NOMO-1 (cell line): Measurements from ENCODE around the gene KLHL29.

Experiments used
- DNase-seq, 2 experiments: peaks; one replicate each; lab custom pipeline; 2025; ENCODE audit not compliant: unreplicated experiment in 2 of 2; lab: John Stamatoyannopoulos, UW

KLHL29 gene

DNA sequence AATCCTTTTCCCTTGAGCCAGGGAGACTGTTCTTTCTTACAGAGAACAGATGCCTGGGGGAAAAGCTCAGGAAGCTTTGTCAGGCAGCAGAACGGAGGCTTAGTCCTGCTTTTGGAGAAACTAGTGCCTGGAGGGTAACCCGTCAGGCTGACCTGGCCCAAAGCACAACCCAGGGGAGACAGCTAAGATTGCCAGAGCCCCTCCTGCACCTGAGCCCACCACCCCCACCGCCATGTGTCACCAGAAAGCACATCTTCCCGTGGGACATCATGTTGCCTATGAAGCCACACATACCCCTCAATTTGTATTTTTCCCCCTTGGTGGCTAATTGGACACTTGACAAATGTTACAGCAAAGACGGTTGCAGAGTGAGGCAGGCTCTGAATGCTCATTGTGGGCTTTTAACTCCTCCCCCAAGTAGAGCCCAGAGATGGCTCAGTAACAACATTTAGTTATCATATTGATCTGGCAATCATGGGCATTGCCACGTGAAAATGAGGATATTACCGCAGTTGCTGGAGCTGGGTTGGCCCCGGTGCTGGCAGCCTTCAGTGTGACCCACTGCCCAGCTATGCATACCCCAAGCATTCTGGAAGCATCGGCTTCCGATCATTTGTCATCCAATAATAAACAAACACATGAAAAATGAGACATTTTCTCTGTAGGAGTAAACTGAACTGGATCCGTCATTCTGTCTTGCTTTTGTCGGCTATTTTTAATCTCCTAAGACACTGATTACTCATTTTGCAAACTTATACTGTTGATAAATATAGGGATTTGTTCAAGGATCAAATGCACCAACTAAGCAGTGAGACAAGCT lies 312.5 kb downstream of the KLHL29 start:
- DNase-seq = no peak

- no peak for DNase-seq
Measured at GRCh38 chr2:23698116-23698693, 313.2 kb downstream of the KLHL29 start.

DNA sequence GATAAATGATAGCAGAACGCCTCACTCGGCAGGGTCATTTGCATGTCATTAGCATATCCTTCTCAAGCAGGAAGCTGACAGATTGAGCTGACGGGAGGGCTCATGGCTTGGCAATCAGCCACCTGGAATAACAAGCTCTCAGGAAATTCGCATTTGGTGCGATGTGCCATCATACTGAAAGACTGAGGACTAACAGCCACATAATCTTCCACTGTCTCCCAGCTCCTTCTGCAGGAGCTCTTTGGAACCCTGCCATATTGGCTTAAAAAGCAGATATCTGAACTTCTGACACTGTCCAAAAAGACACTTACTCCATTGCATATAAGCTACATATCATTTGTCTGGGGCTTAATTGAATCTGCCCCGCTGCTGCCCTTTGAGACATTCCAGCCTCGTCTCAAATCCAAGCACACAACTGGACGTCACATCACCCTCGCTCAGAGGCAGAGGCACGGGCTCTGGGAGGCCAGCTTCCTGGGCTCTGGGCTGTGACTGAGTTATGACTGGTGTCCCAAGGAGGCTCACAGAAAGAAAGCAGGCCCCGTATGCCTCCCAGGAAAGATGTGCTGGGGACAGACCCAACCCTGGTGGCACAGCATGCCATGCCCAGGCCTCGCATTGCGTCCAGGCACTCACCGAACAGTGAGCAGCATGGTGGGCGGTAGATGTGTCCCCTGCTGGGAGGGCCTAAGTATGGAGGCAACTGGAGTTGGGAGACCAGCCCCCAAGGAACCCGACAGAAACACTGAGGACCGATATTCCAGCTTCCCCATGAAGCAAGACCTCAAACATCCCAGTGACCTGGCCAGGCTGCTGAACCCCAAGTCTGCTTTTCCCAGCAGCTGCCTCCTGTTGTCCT lies 314.0 kb downstream of the KLHL29 start:
- DNase-seq = no peak

GRCh38 chr2:23699580-23699925 lies 314.6 kb downstream of the KLHL29 start:
- DNase-seq = no peak

GRCh38 chr2:23700627-23701026 lies 315.6 kb downstream of the KLHL29 start:
- no peak for DNase-seq

DNA sequence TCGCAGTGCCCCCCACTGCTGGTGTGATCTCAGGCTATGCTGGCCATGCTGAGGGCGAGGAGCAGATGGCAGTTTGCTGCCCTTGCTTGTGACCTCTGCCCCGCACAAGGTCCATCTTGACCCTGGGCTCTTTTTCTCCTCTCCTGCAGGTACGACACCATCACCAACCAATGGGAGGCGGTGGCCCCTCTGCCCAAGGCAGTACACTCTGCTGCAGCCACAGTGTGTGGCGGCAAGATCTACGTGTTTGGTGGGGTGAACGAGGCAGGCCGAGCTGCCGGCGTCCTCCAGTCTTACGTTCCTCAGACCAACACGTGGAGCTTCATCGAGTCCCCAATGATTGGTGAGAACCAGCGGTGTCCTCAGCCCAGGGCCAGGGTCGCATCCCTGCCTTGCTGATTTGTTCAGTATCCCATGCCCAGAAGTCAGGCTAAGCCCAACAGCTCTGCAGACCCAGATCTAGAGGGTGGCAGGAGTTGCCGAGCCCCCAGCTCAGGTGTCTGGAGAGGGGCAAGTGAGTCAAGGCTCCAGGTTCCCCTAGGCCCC lies 318.1 kb downstream of the KLHL29 start:
- DNase-seq = no peak

GRCh38 chr2:23703583-23704385 lies 318.8 kb downstream of the KLHL29 start:
- DNase-seq = no peak

- DNase-seq = no peak
Measured at GRCh38 chr2:23705771-23706612, 321.0 kb downstream of the KLHL29 start.

DNA sequence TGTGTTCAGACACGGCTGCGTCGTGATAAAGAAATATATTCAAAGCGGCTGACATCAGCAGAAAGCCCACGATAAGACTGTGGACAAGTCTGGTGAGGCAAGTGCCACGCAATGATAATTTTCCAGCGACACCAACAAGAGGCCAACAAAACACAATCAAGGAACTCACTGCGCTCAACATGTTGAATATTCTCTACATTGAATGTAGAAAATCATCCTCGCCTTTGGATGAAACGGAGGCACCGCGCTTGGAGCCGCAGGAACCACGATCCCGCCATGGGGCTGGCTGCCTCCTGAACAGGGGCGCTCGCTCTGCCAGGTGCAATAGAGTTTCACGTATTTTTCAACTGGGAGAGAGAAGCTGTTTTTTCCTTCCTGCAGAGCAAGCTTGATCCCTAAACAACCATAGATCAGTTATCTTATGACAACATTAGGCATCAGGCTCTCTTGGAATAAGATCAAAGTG lies 321.7 kb downstream of the KLHL29 start:
- DNase-seq = no peak

DNA sequence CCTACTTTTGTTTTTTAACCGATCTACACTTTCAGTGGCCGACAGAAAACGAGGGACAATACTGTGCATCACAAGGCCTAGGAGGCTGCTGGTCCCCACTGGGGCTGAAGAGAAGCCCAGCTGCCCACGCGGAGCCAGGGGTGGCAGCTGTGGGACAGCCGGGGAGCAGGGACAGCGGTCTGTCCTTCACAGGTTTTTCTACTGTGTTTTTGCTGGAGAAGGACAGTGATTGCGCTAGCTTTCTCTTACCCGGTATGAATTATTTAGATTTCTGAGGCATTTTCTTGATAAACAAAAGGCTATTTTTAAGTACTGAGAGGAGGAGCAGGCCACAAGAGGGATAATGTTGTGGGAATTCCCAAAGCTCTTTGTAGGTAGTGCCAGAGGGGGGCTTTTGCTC lies 322.1 kb downstream of the KLHL29 start:
- DNase-seq = no peak

GRCh38 chr2:23708771-23709170 lies 323.8 kb downstream of the KLHL29 start:
- DNase-seq = no peak

DNA sequence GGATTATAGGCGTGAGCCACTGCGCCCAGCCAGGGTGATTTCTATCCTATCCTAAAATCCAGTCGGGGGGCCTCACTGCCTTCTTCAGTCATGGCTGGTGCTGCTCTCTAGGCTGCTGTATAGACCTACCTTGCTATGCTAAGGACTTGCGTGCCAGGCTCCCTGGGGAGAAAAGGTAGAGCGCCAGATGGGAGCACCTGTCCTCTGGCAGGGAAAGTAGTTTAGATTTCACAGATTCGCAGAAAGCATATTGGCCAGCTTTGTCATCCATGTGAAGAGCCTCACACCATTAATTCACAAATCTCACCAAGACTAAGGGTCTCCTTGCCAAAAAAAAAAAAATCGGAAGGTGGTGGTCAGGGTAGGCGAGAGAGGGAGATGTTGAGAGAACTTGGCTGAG lies 324.3 kb downstream of the KLHL29 start:
- no peak for DNase-seq

GRCh38 chr2:23711979-23712755 lies 327.2 kb downstream of the KLHL29 start:
- DNase-seq = no peak

DNA sequence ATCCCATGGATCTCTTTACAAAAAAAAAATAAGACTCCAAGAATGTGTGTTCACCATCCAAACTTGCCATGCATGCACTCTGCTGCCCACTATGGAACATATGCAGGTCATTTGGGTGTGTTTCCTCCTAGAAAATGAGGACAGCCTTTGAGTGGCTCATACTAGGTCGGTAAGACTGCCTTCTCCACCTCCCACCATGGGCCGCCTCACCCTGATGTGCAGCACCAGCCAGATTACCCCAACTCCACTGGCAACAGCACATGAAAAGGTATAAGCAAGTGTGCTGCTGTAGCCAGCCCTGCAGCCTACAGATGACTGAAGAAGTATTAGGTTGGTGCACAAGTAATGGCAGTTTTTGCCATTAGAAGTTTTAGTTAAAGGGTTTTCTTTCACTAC lies 327.8 kb downstream of the KLHL29 start:
- DNase-seq = no peak

GRCh38 chr2:23713351-23713750 lies 328.4 kb downstream of the KLHL29 start:
- DNase-seq = no peak

- DNase-seq = no peak
Measured at GRCh38 chr2:23718931-23719700, 334.1 kb downstream of the KLHL29 start.

GRCh38 chr2:23719716-23720115 lies 334.7 kb downstream of the KLHL29 start:
- no peak for DNase-seq
